Hematopoietic multipotent progenitor cell treated with erythropoietin and hydrocortisone succinate and interleukin-3 and kit ligand, for 15 days (in vitro differentiated cells): ENCODE data around the gene PTK6.
"Not testable (repeated sequence)": the region's sequence is repeated elsewhere in the genome, so short reads cannot be mapped to it uniquely, and the experiment has no call there.

ENCODE experiments used
- DNase-seq: peaks from one replicate; pipeline ENCODE4 v3.0.0-alpha.2; 2015; ENCODE audit warnings: low spot score

Gene PTK6

GRCh38 chr20:63529180-63529860 lies 7.9 kb downstream of the PTK6 start:
- no peak for DNase-seq

DNA sequence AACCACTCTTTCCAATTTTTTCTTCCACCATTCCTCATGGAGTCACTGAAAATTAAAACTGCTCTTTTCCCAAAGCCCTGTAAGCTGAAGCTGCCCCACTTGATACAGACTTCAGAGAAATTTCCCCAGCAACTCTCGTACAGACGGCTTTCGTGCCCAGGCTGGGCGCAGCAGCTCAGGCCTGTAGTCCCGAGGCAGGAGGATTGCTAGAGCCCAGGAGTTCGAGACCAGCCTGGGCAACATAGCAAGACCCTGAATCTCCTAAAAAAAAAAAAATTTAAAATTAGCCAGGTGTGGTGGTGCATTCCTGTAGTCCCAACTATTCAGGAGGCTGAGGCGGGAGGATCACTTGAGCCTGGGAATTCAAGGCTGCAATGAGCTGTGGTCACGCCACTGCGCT lies 10.0 kb downstream of the PTK6 start:
- no peak for DNase-seq

DNA sequence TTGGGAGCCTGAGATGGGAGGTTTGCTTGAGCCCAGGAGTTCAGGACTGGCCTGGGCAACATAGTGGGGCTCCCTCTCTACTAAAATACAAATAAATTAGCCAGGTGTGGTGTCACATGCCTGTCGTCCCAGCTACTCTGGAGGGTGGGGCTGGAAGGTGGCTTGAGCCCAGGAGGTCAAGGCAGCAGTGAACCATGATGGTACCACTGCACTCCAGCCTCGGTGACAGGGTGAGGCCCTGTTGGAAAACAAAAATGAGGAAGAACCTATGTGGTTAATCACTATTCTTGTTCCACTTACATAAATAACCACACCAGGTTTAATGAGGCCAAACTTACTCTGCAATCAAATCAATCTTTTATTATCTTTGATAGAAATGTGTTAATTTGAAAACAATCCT lies 11.2 kb downstream of the PTK6 start:
- DNase-seq: no peak

GRCh38 chr20:63525185-63525584 lies 12.0 kb downstream of the PTK6 start:
- no peak for DNase-seq

GRCh38 chr20:63522981-63523611 lies 14.1 kb downstream of the PTK6 start:
- no peak for DNase-seq

- no peak for DNase-seq
Measured at GRCh38 chr20:63522091-63522868, 14.9 kb downstream of the PTK6 start.

DNA sequence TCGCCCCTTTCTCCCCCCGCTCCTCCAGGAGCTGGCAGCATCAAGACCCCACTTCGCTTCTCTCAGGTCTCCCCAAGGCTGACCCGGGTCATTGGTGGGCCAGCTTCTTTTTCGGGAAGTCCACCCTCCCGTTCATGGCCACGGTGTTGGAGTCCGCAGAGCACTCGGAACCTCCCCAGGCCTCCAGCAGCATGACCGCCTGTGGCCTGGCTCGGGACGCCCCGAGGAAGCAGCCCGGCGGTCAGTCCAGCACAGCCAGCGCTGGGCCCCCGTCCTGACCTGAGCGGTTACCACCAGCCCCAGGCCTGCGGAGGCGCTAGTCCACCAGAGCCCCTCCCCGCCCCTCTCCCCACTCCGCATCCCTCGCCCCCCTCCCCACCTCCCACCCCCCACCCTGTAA lies 15.6 kb downstream of the PTK6 start:
- DNase-seq: no peak

DNA sequence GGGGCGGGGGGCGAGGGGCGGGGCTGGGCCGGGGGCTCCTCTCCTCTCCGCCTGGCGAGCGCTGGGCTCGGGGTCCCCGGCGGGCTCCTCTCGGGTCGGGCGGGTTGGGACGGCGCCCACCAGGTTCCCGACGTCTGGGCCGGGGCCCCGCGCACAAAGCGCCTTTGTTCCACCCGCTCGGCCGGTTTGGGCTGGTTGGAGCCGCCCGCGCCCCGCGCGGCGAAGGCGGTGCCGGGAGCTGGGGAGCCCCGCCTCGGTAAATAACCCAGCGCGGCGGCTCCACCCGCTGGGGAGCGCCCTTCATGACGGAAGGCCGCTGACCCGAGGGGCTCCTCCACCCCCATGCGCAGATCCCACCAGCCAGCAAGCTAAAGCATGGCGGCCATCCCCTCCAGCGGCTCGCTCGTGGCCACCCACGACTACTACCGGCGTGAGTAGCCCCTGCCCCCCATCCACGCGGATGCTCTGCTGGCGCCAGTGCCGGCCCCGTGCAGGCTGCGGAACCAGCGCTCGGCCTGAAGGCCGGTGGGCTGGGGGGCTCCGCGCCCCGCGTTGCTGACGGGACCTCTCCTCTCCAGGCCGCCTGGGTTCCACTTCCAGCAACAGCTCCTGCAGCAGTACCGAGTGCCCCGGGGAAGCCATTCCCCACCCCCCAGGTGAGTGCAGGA lies 16.1 kb downstream of the PTK6 start:
- peak; percentile 62 for DNase-seq

DNA sequence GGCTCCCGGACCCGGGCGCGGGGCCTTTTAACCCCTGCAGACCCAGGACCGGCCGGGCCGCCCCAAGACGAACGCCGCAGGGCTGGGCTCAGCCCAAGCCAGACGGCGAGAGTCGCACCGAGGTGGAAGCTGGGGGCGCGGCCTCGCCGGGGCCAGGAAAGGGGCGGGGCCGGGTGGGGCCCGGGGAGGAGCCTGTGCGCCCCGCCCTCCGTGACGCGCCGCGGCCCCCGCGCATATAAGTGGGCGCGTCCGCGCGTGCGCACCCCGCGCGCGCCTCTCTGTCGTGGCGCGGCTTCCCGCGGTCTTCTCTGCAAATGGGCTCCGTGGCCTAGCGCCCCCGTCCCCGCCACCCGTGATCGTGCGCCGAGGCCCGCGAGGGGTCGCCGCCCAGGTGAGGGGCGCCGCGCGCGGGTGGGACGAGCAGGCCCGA lies 16.7 kb downstream of the PTK6 start, which contains the start of gene PPDPF:
Gene PPDPF, plus strand, starts transcription at position 262 of the 430 bp plus-strand sequence. CDS start 544 bp downstream, outside the sequence.
- peak; percentile 86 for DNase-seq

- DNase-seq: no peak
Measured at GRCh38 chr20:63519668-63520503, 17.3 kb downstream of the PTK6 start.

DNA sequence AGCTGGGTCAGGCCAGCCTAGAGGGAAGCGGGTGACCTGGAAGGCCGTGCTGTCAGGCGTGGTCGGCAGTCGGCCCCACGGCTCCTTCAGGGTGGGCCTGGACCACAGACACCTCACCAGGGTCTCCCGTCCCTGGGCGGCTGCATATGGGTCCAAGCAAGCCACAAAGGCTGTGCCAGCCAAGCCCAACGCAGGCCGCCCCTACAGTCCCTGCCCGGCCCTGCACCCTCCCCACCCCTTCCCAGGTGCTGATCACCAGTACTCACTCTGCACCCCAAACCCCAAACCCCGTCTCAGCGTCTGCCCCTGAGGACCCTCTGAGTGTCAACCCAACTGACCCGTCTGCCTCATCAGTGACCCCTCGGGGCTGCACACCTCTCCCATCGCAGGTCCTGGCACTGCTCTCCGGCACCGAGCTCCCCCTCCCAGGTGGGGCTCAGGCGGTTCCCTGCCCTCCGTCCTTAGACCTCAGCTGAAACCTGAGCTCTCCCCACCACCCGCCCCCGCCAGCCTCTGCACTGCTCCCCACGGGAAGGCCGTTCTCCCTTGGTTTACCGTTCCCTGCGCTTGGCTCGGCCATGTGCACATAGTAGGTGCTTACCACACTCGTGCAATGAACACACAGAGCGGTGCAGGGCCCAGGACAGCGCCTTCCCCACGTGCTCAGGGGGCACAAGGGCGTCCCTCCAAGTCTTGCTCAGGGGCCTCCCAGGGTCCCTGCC lies 18.1 kb downstream of the PTK6 start:
- DNase-seq: no peak

GRCh38 chr20:63518351-63518861 lies 18.8 kb downstream of the PTK6 start:
- DNase-seq: no peak

DNA sequence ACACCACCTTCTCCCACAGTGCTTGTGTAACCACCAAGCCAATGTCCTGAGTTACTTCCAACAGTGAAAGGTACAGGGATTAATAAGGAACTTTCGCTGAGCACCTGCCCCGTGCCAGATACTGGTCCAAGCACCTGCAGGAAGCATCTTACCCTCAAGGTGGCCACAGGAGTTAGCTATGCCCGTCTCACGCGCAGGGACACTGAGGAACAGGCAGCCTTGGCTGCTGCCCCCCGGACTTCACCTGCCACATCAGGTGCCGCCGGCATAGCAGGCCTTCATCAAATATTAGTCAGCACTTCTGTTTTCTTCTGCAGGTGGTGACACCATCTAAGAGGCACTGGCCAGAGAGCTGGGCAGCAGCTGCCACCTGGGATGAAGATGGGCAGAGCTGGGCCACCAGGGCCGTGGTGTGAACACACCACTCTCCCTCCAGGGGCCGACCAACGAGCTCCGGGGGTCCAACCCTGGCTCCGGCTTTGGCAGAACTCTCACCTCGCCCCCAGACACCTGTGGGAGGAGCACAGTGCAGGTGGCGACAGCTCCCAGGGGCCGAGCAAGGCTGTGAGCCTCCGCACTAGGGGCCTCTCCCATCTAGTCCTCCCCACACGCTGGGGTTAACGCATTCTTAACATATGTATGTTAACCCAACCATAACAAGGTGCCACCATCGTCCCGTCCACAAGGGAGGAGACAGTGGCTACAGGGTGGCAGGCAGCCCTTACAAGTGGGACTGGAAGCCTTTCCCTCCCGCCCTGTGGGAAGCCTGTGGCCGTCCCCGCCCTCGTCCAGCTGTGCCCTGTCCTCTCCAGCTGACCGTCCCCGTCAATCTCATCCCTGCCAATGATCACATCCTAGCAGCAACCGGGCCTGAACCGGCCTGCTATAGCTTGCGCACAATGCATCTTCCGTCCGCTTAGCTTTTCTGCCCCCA lies 19.5 kb downstream of the PTK6 start:
- no peak for DNase-seq

DNA sequence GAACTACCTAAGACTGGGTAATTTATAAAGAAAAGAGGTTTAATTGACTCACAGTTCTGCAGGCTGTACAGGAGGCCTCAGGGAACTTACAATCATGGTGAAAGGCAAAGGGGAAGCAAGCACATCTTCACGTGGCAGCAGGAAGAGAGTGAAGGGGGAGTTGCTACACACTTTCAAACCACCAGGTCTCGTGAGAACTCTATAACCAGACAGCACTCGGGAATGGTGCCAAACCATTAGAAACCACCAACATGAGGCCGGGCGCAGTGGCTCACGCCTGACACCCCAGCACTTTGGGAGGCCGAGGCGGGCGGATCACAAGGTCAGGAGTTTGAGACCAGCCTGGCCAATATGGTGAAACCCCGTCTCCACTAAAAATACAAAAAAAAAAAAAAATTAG lies 22.7 kb downstream of the PTK6 start:
- not testable (repeated sequence) for DNase-seq

DNA sequence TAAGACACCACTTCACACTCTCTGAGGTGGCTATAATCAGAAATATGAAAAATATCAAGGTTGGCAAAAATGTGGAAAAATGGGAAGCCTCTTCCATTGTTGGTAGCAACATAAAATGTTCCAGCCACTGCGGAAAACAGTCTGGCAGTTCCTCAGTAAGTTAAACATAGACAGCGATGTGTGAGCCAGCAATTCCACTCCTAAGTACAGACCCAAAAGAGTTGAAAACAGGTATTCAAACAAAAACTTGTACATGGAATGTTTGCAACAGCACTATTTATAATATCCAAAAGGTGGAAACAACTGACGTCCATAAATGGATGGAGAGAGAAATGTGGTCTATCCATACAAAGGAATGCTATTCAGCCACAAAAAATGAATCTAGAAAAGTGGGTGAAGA lies 24.0 kb downstream of the PTK6 start:
- no peak for DNase-seq

GRCh38 chr20:63509088-63509564 lies 28.1 kb downstream of the PTK6 start:
- DNase-seq: no peak

GRCh38 chr20:63508072-63508768 lies 29.0 kb downstream of the PTK6 start:
- no peak for DNase-seq

DNA sequence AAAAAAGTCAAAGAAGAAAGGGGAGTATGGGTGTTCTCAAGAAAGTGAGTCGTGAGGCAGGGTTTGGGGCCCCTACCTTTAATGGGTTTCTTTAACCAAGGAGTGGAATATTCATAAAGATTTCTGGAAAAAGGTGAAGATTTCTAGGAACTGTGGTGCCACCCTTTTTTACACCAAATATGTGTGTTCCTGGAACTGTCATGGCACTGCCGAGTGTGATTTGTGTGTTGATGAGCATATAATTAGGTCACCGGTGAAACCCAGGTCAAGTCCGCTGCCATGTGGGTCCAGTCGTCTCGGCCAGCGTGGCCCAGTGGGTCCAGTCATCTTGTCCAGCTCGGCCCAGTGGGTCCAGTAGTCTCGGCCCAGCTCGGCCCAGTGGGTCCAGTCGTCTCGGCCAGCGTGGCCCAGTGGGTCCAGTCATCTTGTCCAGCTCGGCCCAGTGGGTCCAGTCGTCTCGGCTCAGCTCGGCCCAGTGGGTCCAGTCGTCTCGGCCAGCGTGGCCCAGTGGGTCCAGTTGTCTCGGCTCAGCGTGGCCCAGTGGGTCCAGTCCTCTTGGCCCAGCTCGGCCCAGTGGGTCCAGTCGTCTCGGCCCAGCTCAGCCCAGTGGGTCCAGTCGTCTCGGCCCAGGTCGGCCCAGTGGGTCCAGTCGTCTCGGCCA lies 30.0 kb downstream of the PTK6 start:
- no peak for DNase-seq
